ENCODE results near the gene RINL. TPM values are rescaled to one million over a fixed set of nuclear protein-coding genes. Genes with fewer than 3 reads are reported as not detected.

Gene RINL, protein sequence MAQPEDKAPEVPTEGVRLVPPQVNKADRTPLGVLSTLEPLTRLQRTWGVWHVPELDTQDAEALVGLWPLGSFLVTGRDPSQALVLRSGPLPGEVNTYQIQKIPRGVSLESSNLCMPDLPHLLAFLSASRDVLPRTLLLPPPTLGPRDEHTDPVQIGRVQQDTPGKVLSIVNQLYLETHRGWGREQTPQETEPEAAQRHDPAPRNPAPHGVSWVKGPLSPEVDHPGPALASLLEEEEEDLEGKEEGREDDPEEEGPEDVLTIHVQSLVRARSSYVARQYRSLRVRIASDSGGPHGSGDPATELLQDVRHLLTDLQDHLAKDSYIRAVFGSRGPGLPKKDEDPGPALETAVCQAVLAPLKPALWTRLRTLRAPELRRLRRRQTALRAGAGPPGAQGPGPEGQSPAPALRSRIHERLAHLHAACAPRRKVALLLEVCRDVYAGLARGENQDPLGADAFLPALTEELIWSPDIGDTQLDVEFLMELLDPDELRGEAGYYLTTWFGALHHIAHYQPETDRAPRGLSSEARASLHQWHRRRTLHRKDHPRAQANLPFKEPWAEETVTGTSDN
- 4.5 and 5.5 TPM in 2 replicates for polyA plus RNA-seq (2014; cell fraction: cytosol; rRNA removed)
- 3.8 and 5.1 TPM in 2 replicates for polyA plus RNA-seq (2014; cell fraction: nucleus; rRNA removed)

DNA sequence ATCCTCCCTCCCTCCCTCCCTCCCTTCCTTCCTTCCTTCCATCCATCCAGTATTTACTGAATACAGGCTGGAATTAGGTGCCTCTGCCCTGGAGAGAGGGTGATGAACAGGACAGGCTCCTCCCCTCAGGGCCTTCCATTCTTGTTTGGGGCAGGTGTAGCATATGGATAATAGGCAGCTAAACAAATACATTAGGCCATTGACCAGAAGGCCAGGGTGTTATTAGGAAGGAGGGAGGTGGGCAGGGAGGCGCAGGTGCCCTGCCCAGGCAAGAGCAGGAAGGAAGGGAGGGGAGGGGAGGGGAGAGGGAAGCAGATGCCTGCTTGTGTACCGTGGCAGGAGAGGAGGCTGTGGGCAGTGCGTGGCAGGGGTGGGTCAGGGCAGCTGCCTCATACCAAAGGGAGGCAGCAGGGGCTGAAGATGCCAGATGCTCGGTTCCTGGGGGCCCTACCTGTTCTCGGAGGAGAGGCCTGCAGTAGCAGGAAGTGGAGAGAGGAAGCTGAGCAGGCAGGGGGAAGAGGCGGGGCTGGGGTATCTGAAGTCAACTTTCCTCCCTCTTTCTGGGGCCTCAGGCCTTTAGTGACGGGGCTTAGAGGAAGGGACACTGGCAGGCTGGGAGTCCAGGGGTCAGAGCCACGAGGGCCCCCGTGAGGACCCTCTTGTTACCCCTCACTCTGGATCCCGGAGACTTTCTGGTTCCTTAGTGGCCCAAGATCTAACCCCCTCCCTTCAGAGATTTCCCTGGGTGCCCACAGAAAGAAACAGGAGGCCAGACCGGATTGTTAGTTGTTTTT is at the start of gene RINL:
TSS of gene RINL (minus strand) at position 495 of the 794 bp plus-strand sequence. CDS start 1,533 bp downstream, outside the sequence.
- DNase-seq (ENCODE audit: low spot score): no peak

DNA sequence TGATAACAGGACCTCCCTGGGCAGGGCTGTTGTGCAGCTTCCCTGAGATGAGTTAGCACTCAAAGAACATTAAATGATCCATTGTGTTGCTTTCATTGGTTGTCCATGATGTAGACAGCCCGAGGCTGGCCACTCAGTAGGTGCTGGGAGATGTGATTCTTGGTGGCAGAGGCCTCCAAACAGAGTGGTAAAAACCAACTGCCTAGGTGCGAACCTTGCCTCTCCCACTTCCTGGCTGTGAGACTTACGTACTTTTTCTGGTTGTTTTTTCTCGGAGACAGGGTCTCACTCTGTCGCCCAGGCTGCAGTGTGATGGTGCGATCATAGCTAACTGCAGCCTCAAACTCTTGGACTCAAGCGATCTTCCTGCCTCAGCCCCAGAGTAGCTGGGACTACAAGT is 46.3 kb upstream of the RINL start:
- DNase-seq (ENCODE audit: low spot score): no peak

DNA sequence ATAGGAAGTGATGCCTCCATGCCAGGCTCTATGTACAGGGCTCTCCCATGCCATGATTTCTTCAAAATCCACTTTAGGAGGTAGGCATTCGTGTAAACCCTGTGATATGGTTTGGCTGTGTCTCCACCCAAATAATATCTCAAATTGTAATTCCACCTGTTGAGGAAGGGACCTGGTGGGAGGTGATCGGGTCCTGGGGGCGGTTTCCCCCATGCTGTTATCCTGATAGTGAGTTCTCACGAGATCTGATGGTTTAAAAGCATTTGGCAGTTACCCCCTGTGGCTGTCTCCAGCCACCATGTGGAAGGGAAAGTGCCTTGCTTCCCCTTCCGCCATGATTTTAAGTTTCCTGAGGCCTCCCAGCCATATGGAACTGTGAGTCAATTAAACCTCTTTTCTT is 44.4 kb upstream of the RINL start:
- no peak for DNase-seq (ENCODE audit: low spot score)

DNA sequence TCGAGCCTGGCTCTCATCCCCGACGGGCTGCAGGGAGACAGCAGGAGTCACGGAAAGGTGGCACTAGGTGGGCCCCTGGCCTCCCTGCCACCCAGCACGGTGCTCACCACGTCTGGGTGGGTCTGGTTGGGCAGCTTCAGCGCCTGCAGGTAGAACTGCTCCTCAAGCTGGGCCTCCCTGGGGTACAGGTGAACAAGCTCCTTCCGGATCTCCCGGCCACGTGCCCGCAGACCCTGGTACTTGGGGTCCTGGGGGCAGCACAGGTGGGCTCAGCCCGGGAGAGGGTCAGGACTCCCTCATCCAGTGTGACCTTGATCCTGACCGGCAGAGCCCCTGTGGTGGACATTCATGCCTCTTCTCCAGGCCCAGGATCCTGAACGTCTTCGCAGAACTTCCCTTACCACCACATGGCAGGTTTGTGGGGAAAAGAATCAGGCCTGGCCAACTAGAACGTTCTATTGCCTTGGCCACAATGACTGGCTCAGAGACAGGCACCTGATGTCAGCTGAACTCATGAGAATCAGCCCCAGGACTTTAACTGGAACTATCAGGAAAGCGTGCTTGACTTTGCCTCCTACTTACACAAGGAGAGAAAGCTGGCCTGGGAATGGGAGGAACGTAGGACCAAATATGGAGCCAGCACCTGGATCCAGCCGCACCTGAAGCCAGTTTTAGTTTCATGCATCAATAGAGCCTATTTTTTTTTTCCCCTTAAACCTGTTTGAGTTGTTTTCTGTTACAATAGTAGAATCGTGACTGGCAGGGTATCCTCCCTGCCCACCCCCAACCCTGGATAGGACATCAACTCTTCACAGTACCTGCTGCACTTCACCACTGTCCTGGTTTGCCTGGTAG is 43.6 kb upstream of the RINL start:
- DNase-seq (ENCODE audit: low spot score): no peak

DNA sequence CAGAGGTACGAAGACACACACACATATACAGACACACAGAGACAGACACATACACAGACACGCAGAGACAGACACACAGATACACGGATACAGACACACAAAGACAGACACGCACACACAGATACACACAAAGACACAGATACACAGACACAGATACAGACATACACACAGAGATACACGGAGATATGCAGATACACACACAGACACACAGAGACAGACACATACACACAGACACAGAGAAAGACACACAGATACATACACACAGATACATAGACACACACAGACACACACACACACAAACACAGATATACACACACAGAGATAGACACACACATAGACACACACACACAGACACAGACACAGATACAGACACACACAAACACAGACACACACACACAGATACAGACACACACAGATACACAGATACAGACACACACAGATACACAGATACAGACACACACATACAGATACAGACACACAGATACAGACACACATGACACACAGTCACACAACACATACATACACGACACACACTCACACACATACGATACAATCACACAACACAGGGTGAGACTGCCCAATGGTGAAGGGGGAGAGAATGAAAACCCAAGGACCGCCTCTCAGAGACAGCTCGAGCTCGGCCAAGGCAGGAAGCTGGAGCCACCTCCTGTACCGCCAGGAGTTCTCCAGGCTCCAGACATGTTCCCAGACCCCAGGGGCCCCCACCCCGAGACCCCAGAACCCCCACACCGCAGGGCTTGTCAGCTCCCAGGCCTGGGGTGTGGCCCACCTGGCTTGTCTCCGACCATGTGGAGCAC is 42.7 kb upstream of the RINL start:
- DNase-seq (ENCODE audit: low spot score): no peak

DNA sequence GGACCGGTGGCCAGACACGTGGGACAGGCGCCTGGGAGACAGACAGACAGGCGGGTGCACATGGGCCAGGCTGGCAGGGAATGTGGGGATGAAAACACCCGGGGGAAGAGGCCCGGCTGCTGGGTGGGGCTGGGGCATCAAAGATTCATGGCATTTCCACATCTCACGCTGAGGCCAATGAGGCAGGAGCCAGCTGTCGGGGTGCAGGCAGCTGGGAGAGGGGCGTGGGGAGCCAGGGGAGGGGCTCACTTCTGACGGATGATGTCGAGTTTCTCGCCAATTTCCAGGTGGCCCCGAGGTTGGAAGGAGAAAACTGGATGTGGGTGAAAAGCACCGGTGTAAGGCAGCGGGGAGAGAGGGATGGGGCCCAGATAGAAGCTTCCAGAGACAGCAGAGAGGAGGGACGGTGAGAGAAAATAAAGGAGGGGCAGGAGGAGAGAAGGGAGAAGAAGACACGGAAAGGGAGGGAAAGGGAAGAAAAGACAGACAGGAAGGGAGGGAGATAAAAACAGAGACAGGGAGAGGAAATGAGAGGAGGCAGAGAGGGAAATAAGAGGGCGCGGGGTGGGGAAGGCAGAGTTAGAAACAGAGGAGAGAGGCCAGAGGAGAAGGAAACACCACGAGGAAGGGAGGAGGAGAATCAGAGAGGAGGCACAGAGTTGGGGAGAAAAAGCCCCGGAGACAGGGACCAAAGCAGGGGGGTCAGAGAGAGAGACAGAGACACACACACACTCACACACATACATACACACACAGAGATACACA is 41.9 kb upstream of the RINL start:
- DNase-seq (ENCODE audit: low spot score): no peak

DNA sequence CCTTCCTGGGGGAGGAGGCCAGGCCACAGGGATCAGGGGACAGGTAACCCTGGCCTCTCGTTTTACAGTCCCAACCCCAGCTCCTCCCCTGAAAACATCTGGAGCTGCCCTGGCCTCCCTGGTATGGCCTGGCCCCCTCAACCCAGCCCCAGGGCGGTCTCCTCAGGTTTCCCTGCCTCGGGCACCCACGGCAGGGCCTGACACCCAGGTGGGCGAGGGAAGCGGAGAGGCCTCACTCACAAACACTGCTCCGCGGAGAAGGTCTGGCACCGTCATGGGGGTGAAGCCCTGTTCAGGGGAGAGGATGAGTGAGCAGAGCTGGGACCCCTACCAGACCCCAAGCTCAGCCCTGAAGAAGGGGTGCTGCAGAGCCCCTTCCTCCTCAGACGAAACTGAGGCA is 40.5 kb upstream of the RINL start:
- no peak for DNase-seq (ENCODE audit: low spot score)

DNA sequence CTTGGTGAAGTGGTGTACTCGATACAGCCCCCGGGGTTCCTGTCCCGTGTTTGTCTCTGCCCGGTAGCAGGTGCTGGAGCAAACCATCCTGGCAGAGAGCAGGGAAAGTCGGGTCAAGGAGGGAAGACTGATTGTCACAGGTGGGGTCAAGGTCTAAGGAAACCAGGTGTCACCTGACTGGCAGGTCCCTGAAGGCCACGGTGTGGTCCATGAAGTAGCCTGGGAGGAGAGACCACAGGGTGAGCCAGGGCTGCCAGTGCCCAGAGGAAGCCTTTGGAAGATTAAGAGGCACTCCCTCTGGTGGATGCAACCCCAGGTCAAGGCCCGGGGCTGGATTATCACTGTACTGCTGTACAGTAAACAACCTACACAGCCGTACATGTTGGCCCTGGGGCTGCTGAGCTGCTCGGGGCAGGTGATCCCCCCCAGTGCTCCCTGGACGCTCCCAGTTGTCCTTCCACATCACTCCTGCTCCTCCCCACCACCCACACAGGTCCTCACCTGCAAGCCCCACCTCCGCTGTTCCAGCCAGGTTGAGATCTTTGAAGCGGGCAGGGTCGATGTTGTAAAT is 39.9 kb upstream of the RINL start:
- no peak for DNase-seq (ENCODE audit: low spot score)

DNA sequence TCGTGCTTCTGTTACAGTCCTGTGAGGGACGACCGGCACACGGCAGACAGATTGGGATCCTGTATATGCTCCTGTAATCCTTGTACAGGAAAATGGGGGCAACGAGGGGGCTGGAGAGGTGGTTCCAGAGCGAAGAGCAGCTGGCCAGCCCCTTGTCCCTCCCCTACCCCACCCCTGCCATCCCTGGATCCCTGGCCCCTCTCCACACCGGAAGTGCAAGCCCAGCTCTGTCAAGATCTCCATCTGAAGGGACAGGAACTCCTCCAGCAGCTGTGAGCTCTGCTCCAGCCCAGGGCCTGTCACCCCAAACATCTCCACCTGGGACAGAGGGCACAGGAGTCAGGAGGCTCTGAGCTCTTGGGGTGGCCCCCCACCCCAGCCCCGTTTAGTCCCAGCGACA is 39.4 kb upstream of the RINL start:
- DNase-seq (ENCODE audit: low spot score): no peak

DNA sequence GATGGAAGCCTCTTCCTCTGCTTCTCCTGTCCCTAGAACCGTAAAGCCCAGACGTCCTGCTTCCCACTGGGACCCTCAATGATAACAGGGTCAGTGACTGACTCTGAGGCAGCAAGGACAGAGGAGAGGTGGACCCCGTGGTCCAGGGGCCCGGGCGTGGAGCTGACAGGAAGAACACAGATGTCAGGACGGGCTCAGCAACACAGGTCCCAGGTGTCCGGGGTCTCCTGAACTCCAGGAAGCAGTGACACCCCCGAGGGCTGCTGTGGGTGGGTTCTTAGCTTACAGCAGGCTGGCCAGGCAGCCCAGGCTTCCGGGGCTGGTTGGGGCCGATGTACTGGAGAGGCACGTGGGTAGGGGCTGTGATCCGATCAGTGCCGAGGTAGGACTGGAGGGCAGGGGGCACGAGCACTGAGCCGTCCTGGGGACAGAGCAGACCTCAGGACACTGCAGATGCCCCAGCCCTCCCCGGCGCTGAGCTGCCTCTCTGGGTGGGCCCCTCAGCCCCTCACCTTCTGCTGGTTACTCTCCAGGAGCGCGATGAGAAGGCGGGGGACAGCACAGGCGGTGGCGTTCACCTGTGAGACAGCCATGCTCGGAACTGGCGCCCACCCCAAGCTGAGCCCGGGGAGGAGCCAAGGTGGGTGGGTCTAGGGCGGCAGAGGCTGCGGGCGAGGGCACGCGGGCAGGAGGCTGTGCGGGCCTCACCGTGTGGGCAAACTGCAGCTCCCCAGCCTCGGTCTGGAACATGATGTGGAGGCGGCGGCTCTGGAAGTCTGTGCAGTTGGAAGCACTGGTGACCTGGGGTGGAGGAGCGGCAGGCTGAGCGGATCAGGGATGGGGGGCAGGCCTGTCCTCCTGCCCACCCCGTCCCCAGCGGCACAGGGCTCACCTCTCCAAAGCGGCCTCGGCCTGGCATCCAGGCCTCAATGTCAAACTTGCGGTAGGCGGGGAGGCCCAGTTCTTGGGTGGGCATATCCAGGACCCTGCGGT is 37.5 kb upstream of the RINL start:
- DNase-seq (ENCODE audit: low spot score): no peak

DNA sequence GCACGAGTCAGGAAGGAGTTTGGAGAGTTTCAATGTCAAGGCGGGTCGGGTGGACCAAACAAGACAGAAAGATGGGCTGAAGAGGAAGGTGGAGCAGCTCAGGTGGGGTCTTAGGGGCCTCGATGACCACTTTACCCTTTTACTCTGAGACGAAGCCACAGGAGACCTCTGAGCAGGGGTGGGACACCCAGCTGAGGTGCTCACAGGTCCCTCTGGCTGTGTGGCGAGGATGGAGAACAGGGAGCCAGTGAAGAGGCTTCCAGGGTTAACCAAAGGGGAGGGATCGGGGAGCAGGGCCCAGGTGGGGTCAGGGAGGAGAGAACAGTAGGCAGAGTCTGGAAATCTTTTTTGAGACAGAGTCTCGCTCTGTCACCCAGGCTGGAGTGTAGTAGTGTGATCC is 35.9 kb upstream of the RINL start:
- DNase-seq (ENCODE audit: low spot score): no peak

DNA sequence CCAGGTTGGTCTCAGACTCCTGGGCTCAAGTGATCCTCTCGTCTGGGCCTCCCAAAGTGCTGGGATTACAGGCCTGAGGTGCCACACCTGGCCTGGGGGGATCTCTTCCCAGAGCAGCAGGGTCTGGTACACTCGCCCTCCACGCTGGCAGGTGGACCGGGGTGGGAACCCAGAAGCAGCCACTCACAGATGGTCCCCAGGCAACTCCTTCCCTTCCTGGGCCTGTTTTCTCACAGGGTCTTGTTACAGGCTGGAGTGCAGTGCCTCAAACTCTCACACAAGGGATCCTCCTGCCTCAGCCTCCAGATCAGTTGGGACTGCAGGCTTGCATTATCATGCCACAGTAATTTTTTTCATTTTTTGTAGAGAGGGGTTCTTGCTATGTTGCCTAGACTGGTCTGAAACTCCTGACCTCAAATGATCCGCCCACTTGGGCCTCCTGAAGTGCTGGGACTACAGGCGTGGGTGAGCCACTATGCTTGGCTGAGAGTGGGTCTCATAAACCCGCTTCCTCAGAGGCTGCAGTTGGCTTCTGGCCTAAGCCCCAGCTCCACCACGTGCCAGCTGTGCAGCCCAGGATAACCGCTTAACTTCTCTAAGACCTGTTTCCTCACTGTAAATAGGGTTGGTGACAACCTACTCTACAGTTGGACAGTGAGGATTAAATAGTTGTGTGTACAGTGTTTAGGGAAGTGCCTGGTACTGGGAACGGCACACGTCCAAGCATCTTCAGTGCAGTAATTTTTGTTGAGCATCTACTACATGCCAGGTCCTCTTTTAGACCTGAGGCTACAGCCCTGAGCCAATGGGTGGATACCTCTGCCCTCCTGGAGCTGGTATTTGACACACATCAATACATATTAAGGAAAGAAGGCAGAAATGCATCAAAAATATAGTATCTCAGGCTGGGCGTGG is 34.8 kb upstream of the RINL start:
- no peak for DNase-seq (ENCODE audit: low spot score)

DNA sequence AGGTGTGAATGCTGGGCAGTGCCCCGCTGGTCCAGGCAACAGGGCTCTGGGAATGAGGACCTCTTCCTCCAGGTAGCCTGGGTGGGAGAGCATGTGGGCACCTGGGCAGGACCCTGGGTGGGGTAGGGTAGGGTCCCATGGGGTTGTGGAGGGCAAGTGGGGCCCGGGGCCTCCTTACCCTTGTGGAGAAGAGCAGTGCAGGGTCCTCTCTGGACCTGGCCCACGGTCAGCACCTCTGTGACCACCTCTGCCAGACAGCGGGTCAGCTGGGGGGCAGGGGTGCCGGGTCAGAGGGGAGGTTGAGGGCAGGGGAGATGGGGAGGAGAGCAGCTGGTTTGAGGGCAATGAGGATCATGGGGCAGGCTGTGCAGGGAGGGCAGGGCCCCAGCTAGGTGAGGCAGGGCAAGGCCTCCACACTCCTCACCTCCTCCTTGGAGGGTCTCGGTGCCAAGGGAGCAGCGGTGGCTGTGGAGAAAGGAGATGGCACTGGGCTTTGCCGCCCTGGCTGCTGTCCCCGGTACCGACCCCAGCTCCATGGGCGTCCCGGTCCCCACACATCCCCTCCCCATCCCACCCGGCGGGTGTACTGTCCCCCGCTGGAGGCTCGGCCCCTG is 33.4 kb upstream of the RINL start:
- DNase-seq (ENCODE audit: low spot score): no peak

DNA sequence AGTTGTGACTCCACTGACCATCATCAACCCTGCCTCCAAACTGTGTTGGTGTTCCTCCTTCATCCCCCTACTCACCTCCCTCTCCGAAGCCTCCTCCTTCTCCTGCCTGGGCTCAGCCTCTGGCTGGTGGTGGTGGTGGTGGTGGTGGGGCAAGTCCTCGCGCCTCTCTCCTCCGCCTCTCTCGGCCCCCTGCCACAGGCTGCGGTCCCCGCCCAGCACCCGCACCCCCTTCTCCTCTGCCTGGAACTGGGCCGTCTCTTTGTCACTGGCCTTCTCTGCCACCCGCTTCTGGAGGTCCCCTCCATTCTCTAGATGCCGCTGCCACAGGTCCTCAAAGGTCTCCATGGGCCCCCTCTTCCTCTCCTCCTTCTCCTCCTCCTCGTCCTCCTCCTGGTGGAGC is 32.4 kb upstream of the RINL start:
- DNase-seq (ENCODE audit: low spot score): no peak

DNA sequence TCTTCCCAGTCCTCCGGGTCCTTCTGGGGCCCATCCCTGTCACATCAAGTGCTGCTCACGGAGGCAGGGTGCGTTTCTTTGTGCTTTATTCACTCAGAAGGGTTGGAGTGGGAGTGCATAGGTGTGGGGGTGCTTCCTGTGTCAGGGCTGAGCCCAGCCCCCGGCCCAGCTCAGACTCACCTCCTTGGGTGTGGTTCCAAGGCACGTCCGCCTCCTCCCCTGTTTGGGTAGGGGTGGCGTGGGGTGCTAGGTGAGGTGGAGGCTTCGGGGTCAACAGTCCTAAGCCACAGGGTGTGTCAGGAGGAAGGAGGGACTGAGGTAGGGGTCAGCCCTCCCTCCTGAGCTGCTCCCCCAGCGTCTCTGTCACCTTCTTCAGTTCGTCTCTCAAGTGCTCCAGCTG is 30.8 kb upstream of the RINL start:
- DNase-seq (ENCODE audit: low spot score): no peak

DNA sequence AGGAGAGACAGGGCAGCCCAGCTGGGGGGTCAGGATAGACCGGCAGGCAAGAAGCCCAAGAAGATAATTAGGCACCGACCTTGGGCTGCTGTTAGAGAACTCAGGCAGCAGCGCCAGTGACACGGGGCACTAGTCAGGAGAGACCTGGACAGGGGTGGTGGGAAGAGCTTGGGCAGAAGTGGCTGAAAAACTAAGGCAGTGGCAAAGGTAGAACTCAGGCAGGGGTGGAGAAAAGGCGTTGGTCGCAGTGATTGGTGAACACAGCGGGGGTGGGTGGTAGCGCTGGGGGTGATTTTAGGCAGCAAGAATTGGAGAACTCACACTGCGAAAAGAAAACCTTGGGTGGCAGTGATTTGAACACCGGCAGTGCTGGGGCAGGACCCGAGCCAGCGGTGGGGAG is 29.6 kb upstream of the RINL start:
- no peak for DNase-seq (ENCODE audit: low spot score)

DNA sequence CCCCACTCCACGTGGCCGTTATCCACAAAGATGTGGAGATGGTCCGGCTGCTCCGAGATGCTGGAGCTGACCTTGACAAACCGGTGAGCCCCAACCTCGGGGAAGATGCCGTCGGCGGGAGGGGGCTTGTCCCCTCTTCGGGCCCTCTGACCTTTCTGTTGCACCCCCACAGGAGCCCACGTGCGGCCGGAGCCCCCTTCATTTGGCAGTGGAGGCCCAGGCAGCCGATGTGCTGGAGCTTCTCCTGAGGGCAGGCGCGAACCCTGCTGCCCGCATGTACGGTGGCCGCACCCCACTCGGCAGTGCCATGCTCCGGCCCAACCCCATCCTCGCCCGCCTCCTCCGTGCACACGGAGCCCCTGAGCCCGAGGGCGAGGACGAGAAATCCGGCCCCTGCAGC is 29.2 kb upstream of the RINL start:
- DNase-seq (ENCODE audit: low spot score): no peak
